ENCODE measurements around the gene SLC6A4.

DNA sequence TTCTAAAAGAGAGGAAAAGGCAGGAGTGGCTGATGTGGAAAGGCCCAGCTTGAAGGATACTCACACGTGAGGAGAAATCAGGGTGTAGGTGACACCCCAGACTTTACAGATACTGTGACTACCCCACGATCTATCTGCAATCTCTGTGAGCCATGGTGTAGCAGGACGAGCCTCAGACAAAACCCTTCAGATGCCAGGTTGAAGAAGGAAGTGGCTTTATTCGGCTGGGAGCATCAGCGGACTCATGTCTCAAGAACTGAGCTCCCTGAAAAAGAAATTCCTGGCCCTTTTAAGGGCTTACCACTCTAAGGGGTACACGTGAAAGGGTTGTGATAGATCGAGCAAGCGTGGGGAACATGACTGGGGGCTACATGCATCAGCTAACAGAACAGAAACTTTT lies 4.7 kb upstream of the SLC6A4 start:
- no peak for TF ChIP-seq JUND (IDR thresholded peaks at IDR 0.05)
- TF ChIP-seq MAX (IDR thresholded peaks at IDR 0.05), result no peak
- TF ChIP-seq, protein P1, sequence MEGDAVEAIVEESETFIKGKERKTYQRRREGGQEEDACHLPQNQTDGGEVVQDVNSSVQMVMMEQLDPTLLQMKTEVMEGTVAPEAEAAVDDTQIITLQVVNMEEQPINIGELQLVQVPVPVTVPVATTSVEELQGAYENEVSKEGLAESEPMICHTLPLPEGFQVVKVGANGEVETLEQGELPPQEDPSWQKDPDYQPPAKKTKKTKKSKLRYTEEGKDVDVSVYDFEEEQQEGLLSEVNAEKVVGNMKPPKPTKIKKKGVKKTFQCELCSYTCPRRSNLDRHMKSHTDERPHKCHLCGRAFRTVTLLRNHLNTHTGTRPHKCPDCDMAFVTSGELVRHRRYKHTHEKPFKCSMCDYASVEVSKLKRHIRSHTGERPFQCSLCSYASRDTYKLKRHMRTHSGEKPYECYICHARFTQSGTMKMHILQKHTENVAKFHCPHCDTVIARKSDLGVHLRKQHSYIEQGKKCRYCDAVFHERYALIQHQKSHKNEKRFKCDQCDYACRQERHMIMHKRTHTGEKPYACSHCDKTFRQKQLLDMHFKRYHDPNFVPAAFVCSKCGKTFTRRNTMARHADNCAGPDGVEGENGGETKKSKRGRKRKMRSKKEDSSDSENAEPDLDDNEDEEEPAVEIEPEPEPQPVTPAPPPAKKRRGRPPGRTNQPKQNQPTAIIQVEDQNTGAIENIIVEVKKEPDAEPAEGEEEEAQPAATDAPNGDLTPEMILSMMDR (IDR thresholded peaks at IDR 0.05; ENCODE audit: low read depth, low read length, missing input control), result no peak
- TF ChIP-seq ATF3 (IDR thresholded peaks at IDR 0.05), result no peak
- TF ChIP-seq GABPA (IDR thresholded peaks at IDR 0.05 in 1 of 2, conservative IDR thresholded peaks at IDR 0.05 in 1 of 2), result no peak
- TF ChIP-seq SP1 (IDR thresholded peaks at IDR 0.05), result no peak
- no peak for TF ChIP-seq HNF4A (conservative IDR thresholded peaks at IDR 0.05)
- no peak for TF ChIP-seq TAF1 (conservative IDR thresholded peaks at IDR 0.05)
- no peak for TF ChIP-seq YY1 (IDR thresholded peaks at IDR 0.05)
- no peak for TF ChIP-seq NR2F2 (IDR thresholded peaks at IDR 0.05)

All from liver (tissue), 3 donors.